GM21825 (cell line): ENCODE data around the gene RIMBP3C.
"Not testable (repeated sequence)": the region's sequence is repeated elsewhere in the genome, so short reads cannot be mapped to it uniquely, and the experiment has no call there.

Experiments
- ATAC-seq: cut with Tn5 transposase; IDR thresholded peaks from one replicate; pipeline ENCODE4 v1.9.1; 2021; ENCODE audit warnings: mild to moderate bottlenecking, moderate library complexity; ENCODE audit not compliant: unreplicated experiment

RIMBP3C gene

DNA sequence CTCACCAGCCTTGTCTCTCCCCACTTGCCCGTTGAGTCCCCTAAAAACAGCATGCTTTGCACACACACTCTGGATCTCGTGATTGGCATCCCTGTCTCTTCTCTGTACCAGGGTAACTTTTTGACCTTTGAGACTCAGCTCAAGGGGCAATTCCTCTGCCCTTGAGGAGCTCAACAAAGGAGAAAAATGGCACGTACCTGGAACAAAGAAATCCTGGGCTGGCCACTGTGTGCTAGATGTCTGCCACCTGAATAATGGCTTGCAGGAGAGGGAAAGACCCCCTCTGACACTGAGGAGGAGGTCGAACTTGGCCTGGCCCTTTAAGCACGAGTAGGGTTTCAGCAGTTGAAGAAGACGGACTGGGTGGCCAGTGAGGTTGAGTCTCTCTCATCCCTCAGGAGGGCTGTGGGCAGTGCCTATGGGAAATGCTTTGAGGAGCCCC, 22.1 kb upstream of the RIMBP3C start:
- ATAC-seq, result no peak

DNA sequence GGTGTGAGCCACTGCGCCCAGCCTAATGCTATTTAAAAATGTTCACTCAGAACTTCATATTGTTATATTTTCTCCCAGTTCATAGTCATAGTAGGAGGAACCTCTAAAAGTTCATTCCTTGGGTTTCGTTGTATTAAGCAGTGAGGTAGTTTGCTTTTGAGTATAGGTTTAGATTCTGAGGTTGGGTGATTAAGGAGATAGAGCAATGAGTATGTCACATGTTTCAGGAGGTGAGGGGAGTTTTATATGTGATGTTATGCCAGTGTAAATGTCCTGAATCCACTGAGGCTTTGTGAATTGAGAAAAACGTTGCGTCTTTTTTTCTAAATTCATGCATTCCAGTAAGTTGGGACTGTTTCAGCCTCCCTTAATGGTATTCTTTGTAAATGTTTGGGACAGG, 20.4 kb upstream of the RIMBP3C start:
- no peak for ATAC-seq

DNA sequence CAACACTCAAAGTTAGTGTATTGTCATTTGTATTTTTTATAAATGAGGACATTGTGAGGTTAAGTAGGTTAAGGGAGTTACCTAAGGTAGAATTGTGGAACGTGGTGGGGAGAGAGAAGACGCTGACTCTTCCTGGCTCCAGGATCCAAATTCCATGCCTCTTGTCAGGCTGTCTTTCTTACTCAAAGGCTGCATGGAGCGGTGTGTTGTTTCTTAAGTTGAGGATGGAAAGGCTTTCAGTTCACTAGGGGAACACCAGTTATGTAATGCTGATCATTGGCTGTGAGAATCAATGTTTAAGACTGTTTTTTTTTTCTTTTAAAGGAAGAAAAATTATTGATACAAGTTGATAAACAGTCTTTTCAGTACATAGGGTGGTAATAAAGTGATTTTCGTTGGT, 19.1 kb upstream of the RIMBP3C start:
- no peak for ATAC-seq

DNA sequence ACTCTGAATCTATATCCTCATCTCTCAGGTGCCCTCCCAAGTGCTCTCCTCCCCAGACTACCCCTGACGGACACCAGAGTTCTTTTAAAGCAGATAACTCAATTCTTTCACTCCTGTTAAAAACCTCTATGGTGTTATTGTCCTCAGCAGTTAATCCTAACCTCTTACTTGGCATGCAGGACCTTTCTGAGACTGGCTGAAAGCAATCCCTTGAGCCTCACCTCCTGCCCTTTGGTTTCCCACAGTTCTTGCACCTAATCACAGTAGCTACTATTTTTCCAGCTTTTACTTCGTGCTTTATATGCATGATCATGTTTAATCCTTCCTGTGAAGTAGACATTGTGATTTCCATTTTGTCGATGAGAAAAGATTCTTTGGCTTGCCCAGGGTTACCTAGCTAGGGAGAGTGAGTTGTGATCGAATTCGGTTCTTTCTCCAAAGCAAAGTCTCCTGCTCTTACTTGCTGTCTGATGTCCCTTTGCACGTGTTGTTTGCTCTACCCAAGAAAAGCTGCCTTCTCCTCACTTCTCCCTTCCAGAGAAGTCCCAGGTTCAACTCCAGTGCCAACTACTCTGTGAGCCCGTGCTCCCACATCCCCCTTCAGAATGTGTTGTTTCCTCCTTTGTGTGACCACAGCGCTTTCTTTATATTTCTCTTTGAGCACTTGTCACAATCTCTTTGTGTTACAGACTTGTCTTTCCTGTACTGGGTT, 18.4 kb upstream of the RIMBP3C start:
- ATAC-seq, result no peak

DNA sequence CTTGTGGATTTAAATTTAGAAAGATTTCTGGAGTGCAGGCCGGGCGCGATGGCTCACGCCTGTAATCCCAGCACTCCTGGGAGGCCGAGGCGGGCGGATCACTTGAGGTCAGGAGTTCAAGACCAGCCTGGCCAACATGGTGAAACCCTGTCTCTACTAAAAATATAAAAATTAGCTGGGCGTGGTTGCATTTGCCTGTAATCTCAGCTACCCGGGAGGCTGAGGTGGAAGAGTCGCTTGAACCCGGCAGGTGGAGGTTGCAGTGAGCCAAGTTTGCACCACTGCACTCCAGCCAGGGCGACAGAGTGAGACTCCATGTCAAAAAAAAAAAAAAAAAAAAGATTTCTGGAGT, 17.8 kb upstream of the RIMBP3C start:
- not testable (repeated sequence) for ATAC-seq

DNA sequence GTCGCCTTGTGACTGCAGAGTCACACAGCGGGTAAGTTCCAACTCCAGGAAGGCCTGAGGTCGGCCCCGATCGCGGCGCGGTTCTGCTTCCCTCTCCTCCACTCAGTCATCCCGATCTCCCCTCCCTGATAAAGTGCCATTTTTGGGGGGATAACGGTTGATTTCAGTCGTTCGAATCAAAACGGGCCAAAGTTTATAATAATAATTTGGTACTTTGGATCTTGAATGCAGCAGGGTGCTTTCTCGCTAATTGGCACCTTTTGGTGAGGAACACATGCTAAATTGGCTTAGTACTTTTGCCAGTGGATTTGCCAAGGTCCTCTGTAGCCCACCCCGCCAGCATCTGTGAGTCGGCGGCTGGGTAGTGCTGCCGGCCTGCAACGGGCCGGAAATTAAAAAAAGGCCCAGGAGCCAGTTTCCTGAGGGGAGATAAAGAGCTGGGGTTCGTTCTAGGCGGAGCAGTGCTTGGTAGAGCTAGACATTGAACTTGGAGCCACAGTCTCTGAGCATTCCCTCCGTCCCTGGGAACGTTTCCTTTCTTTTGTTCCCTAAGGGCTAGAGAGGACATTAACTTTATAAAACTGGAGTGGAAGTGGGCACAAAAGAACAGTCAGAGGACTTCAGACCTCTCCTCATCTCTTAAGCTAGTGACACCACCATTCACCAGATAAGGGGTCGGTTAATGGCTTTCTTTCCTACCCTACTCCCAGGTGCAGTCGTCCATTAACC, 17.2 kb upstream of the RIMBP3C start:
- peak; percentile 21 for ATAC-seq

DNA sequence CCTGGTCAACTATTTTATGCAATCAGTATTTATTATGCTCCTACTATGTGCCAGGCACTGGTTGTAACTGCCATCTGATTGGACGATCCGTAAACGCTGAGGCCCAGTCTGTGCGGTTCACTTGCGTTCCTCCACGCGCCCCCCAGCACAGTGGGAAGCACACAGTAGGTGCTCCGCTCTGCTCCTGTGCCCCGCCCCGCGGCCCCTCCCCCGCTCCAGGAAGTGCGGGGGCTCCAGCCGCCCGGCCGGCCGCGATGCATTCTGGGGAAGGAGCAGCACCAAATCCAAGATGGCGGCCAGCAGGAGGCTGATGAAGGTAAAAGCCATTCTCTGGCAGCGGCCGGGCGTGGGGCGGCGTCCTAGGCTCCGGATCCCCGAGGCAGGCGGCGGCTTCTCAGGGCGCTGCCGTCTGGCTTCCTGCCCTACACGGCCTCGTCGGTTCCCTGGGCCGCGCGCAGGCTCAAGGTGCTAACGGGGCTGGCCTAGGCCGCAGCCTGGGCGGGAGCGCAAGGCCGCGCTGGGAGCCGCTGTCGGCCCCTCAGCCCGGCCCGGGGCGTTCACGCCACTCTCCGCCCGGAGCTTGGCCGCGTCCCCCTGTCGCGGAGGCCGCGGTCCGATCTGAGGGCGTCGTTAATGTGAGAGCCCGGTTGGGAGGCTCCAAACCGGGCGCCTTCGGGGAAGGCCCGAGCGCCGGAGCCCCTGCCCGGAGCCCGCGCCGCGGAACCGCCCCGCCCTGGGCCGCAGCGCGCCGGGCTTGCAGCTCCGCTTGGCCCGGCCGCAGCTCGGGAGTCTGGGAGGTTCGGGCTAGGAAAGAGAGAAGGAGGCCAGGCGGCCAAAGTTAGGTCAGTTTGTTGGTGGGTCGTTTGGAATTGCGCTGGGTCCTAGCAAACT, 16.4 kb upstream of the RIMBP3C start, which contains the start of gene UBE2L3:
Gene UBE2L3 (plus strand): TSS at position 259 of the 891 bp plus-strand sequence. CDS start 31 bp downstream, at position 290.
- ATAC-seq, result peak; percentile 59

DNA sequence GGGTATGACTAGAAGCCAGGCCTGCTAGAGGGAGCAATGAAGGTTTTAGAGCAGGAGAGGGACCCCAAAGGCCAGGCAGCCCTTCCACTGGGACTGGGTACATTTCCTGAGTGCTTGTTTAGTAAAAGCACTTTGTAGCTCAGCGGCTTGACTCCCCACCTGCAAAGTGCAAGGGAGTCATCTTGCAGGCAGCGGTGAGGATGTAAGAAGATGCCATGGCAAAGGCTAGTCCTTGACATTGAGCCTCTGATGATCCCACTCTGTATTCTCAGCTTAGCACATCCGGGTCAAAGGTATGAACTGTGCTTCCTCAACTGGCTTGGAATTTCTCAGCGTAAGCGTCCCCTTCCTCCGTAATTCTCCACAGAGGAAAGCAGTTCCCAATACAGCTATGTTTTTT, 13.2 kb upstream of the RIMBP3C start:
- ATAC-seq, result no peak

DNA sequence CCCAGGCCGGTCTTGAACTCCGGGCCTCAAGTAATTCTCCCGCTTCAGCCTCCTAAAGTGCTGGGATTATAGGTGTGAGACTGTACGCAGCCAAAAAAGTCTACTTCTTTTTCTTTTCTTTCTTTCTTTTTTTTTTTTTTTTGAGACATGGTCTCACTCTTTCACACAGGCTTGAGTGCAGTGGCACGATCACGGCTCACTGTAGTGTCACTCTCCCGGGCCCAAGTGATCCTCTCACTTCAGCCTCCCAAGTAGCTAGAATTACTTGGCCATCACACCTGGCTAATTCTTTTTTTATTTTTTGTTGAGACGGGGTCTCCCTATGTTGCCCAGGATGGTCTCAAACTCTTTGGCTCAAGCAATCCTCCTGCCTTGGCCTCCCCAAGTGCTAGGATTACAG, 12.7 kb upstream of the RIMBP3C start:
- ATAC-seq, result no peak

DNA sequence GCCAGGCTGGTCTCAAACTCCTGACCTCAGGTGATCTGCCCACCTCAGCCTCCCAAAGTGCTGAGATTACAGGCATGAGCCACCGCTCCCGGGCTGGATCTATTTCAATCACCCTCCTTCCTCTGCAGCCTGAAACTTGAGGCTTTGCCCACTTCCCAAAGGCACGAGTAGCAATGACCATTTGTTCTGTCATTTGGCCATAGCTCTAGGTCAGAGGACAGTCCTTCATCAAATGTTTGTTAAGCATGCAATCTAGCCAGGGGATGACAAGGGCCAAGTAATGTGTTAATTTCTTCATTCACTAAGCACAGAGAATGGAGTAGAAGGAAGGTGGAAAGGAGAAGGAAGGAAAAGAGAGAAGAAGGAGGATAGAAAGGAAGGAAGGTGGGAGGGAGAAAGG, 9.4 kb upstream of the RIMBP3C start:
- ATAC-seq, result not testable (repeated sequence)

DNA sequence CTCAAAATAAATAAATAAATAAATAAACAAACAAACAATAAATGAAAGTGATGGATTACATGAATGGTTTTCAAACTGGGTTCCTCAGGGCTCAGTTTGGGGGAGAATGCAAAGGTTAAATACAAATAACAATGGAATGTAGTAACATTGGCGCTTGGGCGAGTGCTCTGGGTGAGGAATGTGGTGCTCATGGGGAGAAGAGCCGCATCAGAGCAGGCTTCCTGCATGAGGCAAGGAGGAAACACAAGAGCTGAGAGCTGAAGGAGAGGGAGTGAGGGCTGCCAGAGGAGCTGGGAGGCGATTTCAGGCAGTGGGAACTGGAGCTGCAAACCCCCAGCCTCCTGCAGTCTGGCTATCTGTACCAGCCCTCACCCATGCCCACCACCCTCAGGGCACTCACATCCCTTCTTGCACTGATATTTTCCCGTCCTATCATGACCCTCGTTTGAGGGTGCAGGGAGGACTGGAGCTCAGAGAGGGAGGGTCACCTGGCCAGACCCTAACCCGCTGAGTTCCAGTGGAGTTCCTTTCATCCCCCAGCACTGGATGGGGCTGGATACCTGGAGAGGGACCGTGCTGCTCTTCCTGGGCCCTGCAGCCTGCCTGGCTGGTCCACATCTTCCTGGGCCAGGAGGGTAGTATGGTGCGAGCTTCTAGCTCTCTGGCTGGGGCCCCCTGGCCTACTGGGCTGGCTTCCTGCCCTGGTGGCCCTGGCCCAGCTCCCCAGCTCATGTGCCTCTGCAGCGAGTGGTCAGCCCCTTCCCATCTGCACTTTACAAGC, 8.3 kb upstream of the RIMBP3C start:
- ATAC-seq, result not testable (repeated sequence)

DNA sequence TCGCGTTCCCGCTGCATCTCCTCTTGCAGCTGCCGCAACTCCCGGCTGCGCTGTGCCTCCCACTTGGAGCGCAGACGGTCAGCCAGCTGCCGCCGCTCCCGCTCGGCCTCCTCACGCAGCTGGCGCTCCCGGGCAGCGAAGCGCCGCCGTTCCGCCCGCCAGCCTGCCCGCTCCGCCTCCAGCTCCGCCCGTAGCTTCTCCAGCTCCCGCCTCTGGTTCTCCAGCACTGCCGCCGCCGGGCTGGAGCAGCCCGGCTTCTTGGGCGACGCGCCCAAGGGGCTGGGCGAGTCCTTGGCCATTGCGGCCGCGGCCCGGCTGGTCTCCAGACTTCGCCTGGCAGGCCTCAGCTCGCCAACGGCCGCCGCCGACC, 598 bp downstream of the RIMBP3C start:
- ATAC-seq, result peak; percentile 12

DNA sequence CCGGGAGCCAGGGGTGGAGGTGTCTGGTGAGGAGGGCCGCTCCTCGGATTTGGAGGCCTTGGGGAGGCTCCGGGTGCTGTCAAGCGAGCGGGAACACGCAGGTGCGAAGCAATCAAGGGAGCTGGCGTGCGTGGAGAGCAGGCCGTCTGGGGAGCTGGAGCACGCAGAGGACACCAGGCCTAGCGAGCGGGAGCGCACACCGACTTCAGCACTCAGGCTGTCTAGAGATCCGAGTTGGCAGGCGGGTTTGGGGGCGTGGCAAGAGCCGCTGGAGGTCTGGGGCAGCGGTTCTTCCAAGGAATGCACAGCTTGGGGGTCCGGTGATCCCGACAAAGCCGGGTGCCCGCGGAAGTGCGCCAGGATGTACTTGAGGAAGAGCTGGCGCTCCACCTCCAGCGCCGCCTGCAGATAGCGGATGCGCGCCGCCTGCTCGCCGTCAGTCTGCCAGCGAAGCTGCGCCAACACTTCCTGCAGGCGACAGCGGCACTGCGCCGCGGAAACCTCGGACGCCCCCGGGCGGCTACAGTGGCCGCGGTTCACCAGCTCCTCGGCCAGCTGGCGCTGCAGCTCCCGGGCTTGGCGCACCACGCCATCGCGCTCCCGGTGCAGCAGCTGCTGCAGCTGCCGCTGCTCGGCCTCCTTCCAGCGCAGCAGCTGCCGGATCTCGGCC, 1.1 kb downstream of the RIMBP3C start:
- ATAC-seq, result peak; percentile 72

DNA sequence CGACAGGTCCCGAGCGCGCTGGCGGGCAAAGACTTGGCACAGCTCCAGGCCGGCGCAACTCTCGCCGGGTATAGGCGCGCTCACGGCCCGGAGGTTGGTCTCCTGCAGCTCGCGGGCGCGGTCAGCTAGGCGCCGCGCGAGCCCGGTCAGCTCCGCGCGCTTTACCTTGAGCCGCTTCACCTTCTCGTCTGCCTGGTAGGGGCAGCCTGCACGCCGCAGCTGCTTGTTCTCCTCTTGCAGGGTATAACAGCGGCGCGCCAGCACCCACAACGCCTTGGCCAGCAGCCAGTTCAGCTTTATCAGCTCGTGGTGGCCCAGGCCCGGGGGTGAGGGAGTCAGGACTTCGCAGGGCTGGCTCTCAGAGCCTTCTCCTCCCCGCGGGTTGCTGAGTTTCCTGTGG, 1.7 kb downstream of the RIMBP3C start:
- ATAC-seq, result not testable (repeated sequence)

DNA sequence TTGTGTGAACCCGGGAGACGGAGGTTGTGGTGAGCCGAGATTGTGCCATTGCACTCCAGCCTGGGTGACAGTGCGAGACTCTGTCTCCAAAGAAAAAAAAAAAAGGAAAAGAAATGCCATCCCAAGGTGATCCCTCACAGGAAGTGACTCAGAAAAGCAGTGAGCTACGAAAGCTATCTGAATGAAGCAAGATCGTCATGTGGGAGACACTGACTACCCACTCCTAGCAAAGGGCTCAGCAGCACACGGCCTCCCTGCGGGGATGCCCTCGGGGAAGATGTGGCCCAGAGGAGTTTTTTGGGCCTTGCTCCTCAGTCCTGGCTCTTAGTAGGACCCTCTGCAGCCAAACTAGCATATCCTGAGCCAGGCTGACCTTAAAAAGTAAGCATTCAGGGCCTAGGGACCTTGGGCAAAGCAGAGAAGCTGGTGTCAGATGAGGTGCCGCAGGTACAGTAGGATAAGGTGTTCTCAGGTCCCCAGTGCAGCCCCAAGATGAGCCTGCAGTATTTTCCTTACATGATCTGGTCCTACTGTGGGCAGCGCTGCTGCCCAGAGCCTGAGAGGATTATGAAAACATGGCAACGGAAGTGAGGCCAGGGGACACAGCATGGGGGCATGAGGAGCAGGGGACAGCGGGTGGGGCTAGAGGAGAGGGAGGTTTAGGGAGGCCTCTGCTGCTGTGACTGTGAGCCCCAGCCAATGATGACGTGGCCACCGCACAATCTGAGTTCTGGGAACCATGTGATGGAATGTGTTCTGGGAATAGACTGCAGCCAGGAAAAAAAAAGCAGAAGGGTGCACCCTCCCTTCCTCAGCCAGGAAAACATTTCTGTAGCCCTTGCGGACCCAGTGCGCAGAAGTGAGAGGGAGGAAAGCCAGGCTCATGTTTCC, 6.6 kb downstream of the RIMBP3C start:
- not testable (repeated sequence) for ATAC-seq

DNA sequence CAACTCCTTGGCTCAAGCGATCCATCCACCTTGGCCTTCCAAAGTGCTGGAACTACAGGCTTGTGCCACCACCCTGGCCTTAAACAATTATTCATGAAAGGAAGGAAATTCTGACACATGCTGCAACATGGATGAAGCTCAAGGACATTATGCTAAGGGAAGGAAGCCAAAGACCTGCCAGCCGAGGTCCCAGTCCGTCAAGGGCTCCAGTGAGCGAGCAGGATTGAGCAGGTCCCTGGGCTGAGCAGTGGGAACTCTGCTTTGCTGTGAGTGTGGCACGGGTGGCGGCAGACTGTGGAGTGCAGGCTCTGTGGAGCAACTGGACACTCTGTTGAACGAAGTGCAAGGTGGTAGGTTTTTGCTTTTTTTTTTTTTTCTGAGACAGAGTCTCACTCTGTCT, 11.4 kb downstream of the RIMBP3C start:
- ATAC-seq, result not testable (repeated sequence)

DNA sequence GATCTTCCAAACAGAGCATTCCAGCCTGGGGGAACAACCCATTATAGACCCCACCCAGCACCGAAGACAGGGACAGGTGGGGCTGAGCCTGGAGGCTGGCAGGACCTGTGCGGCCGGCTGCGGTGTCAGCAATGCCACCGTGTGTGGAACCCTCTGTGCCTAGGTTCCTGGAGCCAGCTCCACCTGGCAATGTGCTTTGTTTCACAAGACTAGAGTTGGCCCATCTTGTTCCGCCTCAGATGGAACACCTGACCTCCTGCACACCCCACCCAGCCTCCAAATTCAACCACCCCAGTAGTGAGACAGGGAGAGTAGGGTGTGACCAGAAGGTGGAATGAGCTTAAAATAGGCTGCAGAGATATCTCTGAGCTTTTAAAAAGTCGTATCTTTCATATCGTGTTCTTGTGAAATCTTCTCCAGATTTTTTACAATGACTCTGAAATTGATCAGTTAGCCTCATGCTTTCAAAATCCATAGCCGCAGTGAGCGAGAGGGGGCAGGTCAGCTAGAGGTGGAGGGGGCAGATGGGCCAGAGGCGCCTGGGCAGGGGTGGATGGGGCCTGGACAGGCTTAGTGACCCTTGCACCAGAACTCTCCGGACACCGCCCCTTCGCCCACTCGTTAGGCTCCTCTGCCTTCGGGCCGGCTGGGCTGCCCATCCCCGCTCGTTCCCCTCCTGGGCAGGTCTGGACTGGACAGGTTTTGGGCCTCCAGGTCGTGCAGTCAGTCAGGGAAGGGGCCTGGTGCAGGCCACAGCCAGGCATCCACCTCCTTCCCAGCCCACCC, 18.2 kb downstream of the RIMBP3C start:
- ATAC-seq, result not testable (repeated sequence)

DNA sequence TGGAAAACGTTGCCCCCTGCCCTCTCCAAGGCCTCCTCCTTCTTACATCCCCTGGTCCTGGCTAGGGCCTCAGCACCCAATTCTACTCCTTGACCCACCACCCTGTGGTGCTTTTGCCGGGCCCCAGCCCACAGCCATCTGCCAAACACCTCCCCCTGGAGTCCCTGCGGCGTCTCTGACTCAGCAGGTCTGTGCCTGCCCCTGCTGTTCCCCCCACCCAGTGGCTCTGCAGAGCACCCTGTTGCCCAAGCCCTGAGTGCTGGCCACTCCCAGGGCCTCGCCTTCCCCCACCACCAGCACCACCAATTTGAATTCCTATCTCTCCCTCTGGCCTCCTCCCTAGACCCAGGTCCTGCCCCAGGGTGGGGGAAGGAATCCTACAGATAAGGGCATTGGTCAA, 19.7 kb downstream of the RIMBP3C start:
- not testable (repeated sequence) for ATAC-seq
